HG02798 (cell line): Measurements from ENCODE around the gene MFGE8.

Experiments used
- ATAC-seq: cut with Tn5 transposase; IDR thresholded peaks from one replicate; pipeline ENCODE4 v1.9.1; 2021; ENCODE audit warnings: mild to moderate bottlenecking; ENCODE audit not compliant: unreplicated experiment, poor library complexity

The MFGE8 gene

GRCh38 chr15:88876573-88876972 lies 36.6 kb downstream of the MFGE8 start:
- no peak for ATAC-seq

DNA sequence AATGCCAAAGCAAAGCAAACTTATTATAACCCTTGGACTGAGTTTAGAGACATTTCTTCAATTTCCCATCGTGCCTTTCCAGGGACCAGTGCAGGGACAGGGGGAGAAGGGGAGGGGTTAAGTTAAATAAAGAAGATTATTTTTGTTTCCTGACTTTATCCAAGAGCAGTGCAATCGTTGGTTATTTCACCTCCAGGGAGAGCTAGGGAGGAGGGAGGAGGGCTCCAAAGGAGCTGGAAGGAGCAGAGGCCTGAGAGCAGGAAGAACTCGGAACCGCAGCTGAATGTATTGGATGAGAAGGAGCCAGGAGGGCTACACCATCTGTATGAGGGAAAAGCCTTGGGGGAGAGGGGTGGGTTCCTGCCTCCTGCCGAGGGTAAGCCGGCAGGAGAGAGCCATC lies 38.5 kb downstream of the MFGE8 start:
- ATAC-seq, result no peak

GRCh38 chr15:88874275-88874674 lies 38.9 kb downstream of the MFGE8 start:
- no peak for ATAC-seq

- ATAC-seq, result no peak
Measured at GRCh38 chr15:88873786-88874185, 39.4 kb downstream of the MFGE8 start.

DNA sequence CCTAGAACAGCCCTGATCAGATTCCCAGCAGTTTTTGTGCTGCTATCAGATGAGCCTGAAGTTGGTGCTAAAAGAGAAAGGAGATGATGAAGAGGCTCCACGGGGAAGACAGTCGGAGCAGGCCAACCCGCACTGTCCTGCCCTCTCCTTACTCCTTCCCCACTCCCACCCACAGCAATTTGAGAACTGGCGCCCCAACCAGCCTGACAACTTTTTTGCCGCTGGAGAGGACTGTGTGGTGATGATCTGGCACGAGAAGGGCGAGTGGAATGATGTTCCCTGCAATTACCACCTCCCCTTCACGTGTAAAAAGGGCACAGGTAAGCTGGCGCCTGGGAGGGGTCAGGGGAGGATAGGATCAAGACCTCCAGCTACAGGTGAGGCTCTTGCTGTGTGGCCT lies 40.5 kb downstream of the MFGE8 start:
- no peak for ATAC-seq

DNA sequence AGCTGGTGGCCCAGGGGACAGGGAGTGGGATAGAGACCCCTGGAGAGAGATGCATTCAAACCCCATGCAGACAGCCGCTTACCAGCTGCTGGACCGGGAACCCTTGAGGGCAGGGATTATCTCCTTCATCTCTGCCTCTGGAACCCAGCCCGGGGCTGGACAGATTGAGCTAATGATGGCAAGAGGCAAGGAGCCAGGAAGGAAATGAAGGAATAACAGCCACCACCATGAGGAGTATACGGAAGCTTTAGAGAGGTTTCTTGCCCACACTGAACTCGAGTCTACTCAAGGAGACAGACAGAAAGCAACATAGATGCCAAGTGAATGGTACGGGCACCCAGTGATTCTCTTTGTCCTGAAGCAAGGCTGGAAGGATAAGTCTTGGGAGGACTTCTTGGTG lies 41.1 kb downstream of the MFGE8 start:
- no peak for ATAC-seq

- ATAC-seq, result no peak
Measured at GRCh38 chr15:88871313-88871712, 41.9 kb downstream of the MFGE8 start.

DNA sequence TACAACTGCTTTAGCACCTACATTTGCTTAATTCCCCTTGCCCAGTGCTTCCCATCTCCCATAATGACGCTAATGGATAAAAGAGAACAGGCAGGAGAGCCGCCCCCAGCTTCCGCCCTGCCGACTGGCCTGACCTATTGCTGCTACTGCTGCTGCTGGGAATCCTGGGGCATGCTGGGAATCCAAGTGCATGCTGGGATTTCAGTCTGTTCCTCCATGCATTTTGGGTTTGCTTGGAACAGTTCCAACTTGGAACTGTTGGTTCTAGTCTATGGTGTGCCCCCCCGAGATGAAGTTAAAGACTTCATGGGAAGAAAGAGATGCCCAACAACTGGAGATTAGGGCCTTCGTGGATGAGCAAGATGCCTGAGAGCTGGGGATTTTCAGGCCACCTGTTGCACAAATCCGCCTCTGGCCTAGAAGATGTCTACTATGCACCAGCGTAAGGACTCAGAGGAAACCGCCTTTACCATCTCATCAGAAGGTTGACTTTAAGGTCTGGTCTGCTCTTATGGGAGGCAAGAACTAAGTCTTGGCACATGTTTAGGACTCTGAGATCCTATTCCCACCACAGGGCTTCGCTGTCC lies 46.8 kb downstream of the MFGE8 start:
- ATAC-seq, result no peak

GRCh38 chr15:88865498-88866099 lies 47.6 kb downstream of the MFGE8 start:
- ATAC-seq, result no peak

- no peak for ATAC-seq
Measured at GRCh38 chr15:88864861-88865497, 48.2 kb downstream of the MFGE8 start.

GRCh38 chr15:88863412-88863811 lies 49.8 kb downstream of the MFGE8 start:
- no peak for ATAC-seq

DNA sequence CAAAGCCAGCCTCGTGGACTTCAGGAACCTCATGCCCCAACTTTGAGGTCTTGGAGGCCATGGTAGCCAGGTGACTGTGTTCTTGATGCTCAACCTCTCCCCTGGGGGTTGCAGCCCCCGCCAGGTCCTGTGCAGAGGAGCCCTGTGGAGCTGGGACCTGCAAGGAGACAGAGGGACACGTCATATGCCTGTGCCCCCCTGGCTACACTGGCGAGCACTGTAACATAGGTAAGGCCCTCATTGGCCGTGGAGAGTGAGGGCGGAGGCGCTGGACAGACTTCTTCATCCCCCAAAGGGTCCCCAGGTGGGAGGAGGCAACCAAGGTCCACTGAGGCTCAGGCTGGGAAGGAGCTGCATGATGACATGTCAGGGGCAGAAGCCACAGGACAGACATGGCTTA lies 53.0 kb downstream of the MFGE8 start:
- ATAC-seq, result no peak

- no peak for ATAC-seq
Measured at GRCh38 chr15:88859550-88859949, 53.6 kb downstream of the MFGE8 start.

GRCh38 chr15:88858934-88859333 lies 54.2 kb downstream of the MFGE8 start:
- no peak for ATAC-seq

GRCh38 chr15:88852476-88852875 lies 60.7 kb downstream of the MFGE8 start:
- ATAC-seq, result no peak

DNA sequence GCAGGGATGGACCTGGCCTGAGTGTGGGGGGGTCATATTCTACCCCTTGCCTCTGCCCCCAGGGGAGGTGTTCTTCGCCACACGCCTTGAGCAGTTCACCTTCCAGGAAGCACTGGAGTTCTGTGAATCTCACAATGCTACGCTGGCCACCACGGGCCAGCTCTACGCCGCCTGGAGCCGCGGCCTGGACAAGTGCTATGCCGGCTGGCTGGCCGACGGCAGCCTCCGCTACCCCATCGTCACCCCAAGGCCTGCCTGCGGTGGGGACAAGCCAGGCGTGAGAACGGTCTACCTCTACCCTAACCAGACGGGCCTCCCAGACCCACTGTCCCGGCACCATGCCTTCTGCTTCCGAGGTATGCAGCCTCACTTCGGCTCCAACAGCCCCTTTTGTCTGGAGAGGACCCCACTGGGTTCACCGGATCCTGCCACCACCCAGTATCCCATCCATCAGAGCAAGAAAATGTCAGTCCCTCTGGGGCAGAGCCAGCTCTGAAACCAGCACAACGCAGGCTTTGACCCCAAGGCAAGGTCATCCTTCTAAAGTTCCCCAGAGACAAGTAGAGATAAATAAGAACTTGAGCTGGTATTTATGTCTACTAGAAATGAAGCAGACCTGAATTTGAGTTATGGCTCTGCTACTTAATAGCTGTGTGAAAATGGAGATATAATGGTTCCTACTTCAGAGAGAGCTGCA lies 63.7 kb downstream of the MFGE8 start:
- ATAC-seq, result no peak
